Measurements from ENCODE around the gene TMEM135. TPM values are rescaled to one million over a fixed set of nuclear protein-coding genes. Genes with fewer than 3 reads are reported as not detected.

The TMEM135 gene
- total RNA-seq, 1 experiment from 2014 or later, result 65.5 TPM

- in situ Hi-C loops (cut with HindIII; ENCODE audit: low pct_unique_long_range_greater_than_20kb, low sequenced_read_pairs), result no loop called here
- Histone ChIP-seq H3K27ac (ENCODE audit: low read length) (no peak overlapping the region), H3K9me3 (ENCODE audit: control insufficient read depth, insufficient read depth, low read depth, low read length) (no peaks in the 10 kb centered on the region), H3K4me3 (ENCODE audit: low read depth in 2 of 2, low read length in 2 of 2) (no peak overlapping the region), H3K4me1 (ENCODE audit: control insufficient read depth, insufficient read depth, low read length) (no peaks in the 10 kb centered on the region), H3K27me3 (ENCODE audit: control insufficient read depth, insufficient read depth, low read length) (no peaks in the 10 kb centered on the region), H3K36me3 (ENCODE audit: control insufficient read depth, insufficient read depth, low read length) (no peaks in the 10 kb centered on the region)
- DNase-seq (ENCODE audit: low read depth, low spot score) (no peak), ATAC-seq (no peak)
- TF ChIP-seq TCF7L2 (IDR thresholded peaks at IDR 0.05; ENCODE audit: low read depth, low read length), result no peak
- no peak for TF ChIP-seq SIN3A (IDR thresholded peaks at IDR 0.05; ENCODE audit: borderline replicate concordance, insufficient read depth, low read depth, low read length)
- TF ChIP-seq CTCF (IDR thresholded peaks at IDR 0.05), result no peak
- no peak for TF ChIP-seq POLR2AphosphoS5 (IDR thresholded peaks at IDR 0.05; ENCODE audit: low read depth, low read length)
- POLR2A ChIA-PET, result no interaction called here
- intact Hi-C loops (cut with micrococcal nuclease; ENCODE audit: unreplicated experiment), result no loop called here
- CTCF ChIA-PET, result interaction anchor here (0.9 kb wide), 1 partner anchor 12 kb away, joined by 4 read pairs; no protein-coding TSS in a partner anchor
- BruUV-seq (replicated peaks), result no TSS peak
Observed at GRCh38 chr11:87223816-87224215, 186.1 kb downstream of the TMEM135 start.

DNA sequence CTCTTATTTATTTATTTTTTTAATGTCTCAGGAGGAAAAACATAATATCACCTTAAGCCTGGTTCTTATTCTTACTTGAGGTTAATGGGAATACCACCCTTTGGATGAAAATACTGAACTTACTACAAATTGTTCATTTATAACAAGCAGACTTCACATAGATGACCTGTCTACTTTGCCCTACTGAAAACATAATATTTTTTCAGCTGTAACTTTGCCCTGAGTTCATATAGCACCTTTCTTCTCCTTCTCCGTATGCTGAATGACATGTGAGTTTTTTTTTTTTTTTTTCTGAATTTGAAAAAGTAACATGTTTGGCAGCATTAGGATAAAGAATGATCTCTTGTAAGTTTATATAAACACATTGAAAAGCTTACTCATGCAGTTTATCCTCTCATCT is 186.8 kb downstream of the TMEM135 start:
- H3K9me3 ChIP-seq (ENCODE audit: control insufficient read depth, insufficient read depth, low read depth, low read length), result no peaks in the 10 kb centered on the region
- DNase-seq (ENCODE audit: low read depth, low spot score) (no peak), ATAC-seq (no peak)
- H3K4me1 ChIP-seq (ENCODE audit: control insufficient read depth, insufficient read depth, low read length), result no peaks in the 10 kb centered on the region; the same call in 1 of the 2 replicates
- CTCF ChIA-PET, result interaction anchor here (0.9 kb wide), 1 partner anchor 12 kb away, joined by 4 read pairs; no protein-coding TSS in a partner anchor
- no peaks in the 10 kb centered on the region for H3K36me3 ChIP-seq (ENCODE audit: control insufficient read depth, insufficient read depth, low read length)
- TF ChIP-seq SIN3A (IDR thresholded peaks at IDR 0.05; ENCODE audit: borderline replicate concordance, insufficient read depth, low read depth, low read length) (no peak), POLR2AphosphoS5 (IDR thresholded peaks at IDR 0.05; ENCODE audit: low read depth, low read length) (no peak), TCF7L2 (IDR thresholded peaks at IDR 0.05; ENCODE audit: low read depth, low read length) (no peak), CTCF (IDR thresholded peaks at IDR 0.05) (no peak)
- TF ChIP-seq, protein P1, sequence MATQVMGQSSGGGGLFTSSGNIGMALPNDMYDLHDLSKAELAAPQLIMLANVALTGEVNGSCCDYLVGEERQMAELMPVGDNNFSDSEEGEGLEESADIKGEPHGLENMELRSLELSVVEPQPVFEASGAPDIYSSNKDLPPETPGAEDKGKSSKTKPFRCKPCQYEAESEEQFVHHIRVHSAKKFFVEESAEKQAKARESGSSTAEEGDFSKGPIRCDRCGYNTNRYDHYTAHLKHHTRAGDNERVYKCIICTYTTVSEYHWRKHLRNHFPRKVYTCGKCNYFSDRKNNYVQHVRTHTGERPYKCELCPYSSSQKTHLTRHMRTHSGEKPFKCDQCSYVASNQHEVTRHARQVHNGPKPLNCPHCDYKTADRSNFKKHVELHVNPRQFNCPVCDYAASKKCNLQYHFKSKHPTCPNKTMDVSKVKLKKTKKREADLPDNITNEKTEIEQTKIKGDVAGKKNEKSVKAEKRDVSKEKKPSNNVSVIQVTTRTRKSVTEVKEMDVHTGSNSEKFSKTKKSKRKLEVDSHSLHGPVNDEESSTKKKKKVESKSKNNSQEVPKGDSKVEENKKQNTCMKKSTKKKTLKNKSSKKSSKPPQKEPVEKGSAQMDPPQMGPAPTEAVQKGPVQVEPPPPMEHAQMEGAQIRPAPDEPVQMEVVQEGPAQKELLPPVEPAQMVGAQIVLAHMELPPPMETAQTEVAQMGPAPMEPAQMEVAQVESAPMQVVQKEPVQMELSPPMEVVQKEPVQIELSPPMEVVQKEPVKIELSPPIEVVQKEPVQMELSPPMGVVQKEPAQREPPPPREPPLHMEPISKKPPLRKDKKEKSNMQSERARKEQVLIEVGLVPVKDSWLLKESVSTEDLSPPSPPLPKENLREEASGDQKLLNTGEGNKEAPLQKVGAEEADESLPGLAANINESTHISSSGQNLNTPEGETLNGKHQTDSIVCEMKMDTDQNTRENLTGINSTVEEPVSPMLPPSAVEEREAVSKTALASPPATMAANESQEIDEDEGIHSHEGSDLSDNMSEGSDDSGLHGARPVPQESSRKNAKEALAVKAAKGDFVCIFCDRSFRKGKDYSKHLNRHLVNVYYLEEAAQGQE (IDR thresholded peaks at IDR 0.05; ENCODE audit: insufficient read depth in 1 of 2, low read depth in 2 of 2, low read length in 1 of 2), result no peak
- in situ Hi-C loops (cut with HindIII; ENCODE audit: low pct_unique_long_range_greater_than_20kb, low sequenced_read_pairs) (no loop called here), intact Hi-C loops (cut with micrococcal nuclease; ENCODE audit: unreplicated experiment) (no loop called here)
- H3K27me3 ChIP-seq (ENCODE audit: control insufficient read depth, insufficient read depth, low read length), result no peaks in the 10 kb centered on the region
- POLR2A ChIA-PET, result no interaction called here
- no TSS peak for BruUV-seq (replicated peaks)
- H3K27ac ChIP-seq (ENCODE audit: low read length), result no peak overlapping the region
- H3K4me3 ChIP-seq (ENCODE audit: low read depth in 2 of 2, low read length in 2 of 2), result no peak overlapping the region
